ENCODE data around the gene TIMP3. TPM values are rescaled to one million over a fixed set of nuclear protein-coding genes. Genes with fewer than 3 reads are reported as not detected.

The TIMP3 gene
- total and polyA plus RNA-seq, 8 donors: 30.4 to 248 (median 107) TPM

GRCh38 chr22:32874385-32874784 is 72.9 kb downstream of the TIMP3 start:
- Histone ChIP-seq H3K27me3 (no peaks in the 10 kb centered on the region), H3K4me3 (no peak overlapping the region), H3K9me3 (no peaks in the 10 kb centered on the region), H3K4me1 (no peaks in the 10 kb centered on the region), H3K27ac (no peak overlapping the region), H3K36me3 (no peaks in the 10 kb centered on the region)
- TF ChIP-seq POLR2AphosphoS5 (IDR thresholded peaks at IDR 0.05) (no peak), EP300 (IDR thresholded peaks at IDR 0.05) (no peak), CTCF (IDR thresholded peaks at IDR 0.05) (no peak), POLR2A (IDR thresholded peaks at IDR 0.05) (no peak)
- 80 to 92% (median 91%) methylated on average over 4 of the region's 4 CpGs for WGBS, 5 donors
- DNase-seq: no peak
- intact Hi-C loops (cut with DNase I; ENCODE audit: low total_unique reads): no loop called here

GRCh38 chr22:32874976-32875375 is 73.5 kb downstream of the TIMP3 start:
- peak in 1 of 2 donors; percentile 35 for DNase-seq
- H3K4me3 ChIP-seq: no peak overlapping the region
- no peaks in the 10 kb centered on the region for H3K9me3 ChIP-seq
- peaks cover 0 to under 1% (median 0%) of the 10 kb centered on the region in 4 donors for H3K4me1 ChIP-seq
- TF ChIP-seq EP300 (IDR thresholded peaks at IDR 0.05): no peak
- TF ChIP-seq POLR2AphosphoS5 (IDR thresholded peaks at IDR 0.05): no peak
- no peak for TF ChIP-seq POLR2A (IDR thresholded peaks at IDR 0.05)
- no peak for TF ChIP-seq CTCF (IDR thresholded peaks at IDR 0.05)
- intact Hi-C loops (cut with DNase I; ENCODE audit: low total_unique reads): no loop called here
- no peaks in the 10 kb centered on the region for H3K36me3 ChIP-seq
- 58 to 70% (median 62%) methylated on average over 10 of the region's 10 CpGs for WGBS, 5 donors
- no peak overlapping the region for H3K27ac ChIP-seq
- H3K27me3 ChIP-seq: peaks cover 0 to 1% (median 0%) of the 10 kb centered on the region in 3 donors

- H3K9me3 ChIP-seq: no peaks in the 10 kb centered on the region
- intact Hi-C loops (cut with DNase I; ENCODE audit: low total_unique reads): no loop called here
- no peak for TF ChIP-seq POLR2AphosphoS5 (IDR thresholded peaks at IDR 0.05)
- no peak for TF ChIP-seq CTCF (IDR thresholded peaks at IDR 0.05)
- no peak for TF ChIP-seq POLR2A (IDR thresholded peaks at IDR 0.05)
- no peak for TF ChIP-seq EP300 (IDR thresholded peaks at IDR 0.05)
- H3K27me3 ChIP-seq: peaks cover 0 to 15% (median 0%) of the 10 kb centered on the region in 3 donors
- no peaks in the 10 kb centered on the region for H3K36me3 ChIP-seq
- no peak for DNase-seq
- 90 to 98% (median 93%) methylated on average over 2 of the region's 2 CpGs for WGBS, 5 donors
- H3K27ac ChIP-seq: no peak overlapping the region
- no peak overlapping the region for H3K4me3 ChIP-seq
- H3K4me1 ChIP-seq: peaks cover 0 to 16% (median 10%) of the 10 kb centered on the region in 4 donors
These were observed 75.0 kb downstream of the TIMP3 start for GRCh38 chr22:32876516-32876915.

- 77 to 94% (median 87%) methylated on average over 3 of the region's 3 CpGs for WGBS, 5 donors
- intact Hi-C loops (cut with DNase I; ENCODE audit: low total_unique reads): no loop called here
- Histone ChIP-seq H3K4me1 (peaks cover 0 to 16% (median 10%) of the 10 kb centered on the region in 4 donors), H3K36me3 (no peaks in the 10 kb centered on the region), H3K27me3 (peaks cover 0 to 15% (median 0%) of the 10 kb centered on the region in 3 donors), H3K9me3 (no peaks in the 10 kb centered on the region), H3K4me3 (no peak overlapping the region), H3K27ac (no peak overlapping the region)
- TF ChIP-seq CTCF (IDR thresholded peaks at IDR 0.05) (no peak), POLR2A (IDR thresholded peaks at IDR 0.05) (no peak)
- DNase-seq: no peak
These were observed 75.7 kb downstream of the TIMP3 start for GRCh38 chr22:32877196-32877595.

All from stomach (tissue), 9 donors.